SIG-M5 (cell line): ENCODE measurements around the gene PRR3.
"Not testable (repeated sequence)": the region's sequence is repeated elsewhere in the genome, so short reads cannot be mapped to it uniquely, and the experiment has no call there.

Experiments
- DNase-seq: peaks from one replicate; lab custom pipeline; 2025; lab: John Stamatoyannopoulos, UW

PRR3 gene, protein sequence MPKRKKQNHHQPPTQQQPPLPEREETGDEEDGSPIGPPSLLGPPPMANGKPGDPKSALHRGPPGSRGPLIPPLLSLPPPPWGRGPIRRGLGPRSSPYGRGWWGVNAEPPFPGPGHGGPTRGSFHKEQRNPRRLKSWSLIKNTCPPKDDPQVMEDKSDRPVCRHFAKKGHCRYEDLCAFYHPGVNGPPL

DNA sequence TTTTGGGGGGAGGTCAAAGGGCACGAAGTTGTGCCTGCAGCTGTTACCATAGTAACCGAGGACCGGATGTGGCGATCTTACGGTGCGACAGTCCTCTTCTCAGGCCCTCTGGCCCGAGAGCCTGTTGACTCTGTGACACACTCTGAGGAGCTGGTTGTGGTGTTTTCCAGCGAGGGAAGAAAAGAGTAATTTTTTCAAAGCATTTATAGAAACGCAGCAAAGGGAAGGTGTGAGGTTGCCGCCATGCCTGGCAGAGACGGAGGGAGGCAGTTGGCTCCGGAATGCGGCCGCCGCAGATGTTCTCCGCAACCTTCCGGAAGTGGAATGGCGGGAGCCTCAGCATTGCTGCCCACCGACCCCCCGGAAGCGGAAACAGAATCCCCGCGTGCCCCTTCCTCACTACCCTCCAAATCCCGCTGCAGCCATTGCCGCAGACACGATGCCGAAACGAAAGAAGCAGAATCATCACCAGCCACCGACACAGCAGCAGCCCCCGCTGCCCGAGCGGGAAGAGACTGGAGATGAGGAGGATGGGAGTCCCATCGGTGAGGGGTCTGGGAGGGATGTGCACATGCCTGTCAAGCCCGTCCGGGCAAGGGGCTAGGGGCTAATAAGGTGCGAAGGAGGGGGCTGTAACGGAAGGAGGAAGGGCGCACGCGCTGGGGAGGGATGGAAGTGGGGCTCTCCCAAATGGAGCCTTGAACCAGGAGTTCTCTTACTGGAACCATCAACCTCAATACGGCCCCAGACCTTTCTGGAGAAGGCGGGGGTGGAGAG, at the start of gene PRR3:
TSS of gene PRR3 (plus strand) at position 390 of the 777 bp plus-strand sequence. CDS start at position 440, 50 bp downstream.
- no peak for DNase-seq

DNA sequence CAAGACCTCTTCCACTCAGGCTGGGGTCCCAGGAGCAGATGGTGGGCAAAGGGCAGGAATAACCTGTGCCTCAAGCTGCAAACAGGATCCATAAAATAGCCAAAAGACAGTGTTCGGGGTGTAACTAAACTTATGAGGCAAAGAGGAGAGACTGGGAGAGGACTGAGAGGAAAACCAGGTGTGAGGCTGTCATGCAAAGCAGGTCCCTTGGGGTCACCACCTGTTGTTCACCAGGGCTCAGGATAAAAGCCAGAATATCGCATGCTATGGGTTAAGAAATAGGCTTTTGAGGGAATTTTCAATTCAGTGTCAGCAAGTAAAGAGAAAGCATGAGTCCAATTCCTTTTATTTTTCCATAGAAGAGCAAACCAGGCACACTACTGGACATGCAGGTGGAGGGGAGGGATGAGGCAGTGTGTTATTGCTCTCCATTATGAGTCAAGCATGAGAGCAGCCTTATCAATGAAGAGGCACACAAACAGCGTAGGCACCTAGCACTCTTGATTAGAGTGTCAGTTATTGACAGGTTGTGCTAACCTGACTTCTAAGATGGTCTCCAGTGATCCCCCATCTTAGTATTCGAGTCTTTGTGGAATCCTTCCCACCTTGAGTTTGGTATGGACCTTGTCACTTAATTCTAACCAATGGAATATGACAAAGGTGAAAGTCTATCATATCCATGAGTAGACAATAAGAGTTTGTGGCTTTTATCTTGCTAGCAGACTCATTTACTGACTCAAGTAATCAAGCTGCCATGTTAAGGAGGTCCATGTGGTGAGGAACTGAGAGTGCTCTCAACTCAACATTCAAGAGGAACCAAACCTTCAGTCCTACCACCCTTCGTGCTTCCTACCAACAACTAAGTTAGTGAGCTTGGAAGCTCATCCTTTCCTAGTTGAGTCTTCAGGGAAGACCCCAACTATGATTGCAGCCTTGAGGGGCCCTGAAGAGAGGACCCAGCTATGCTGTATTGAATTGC, 49.0 kb upstream of the PRR3 start:
- DNase-seq: no peak

DNA sequence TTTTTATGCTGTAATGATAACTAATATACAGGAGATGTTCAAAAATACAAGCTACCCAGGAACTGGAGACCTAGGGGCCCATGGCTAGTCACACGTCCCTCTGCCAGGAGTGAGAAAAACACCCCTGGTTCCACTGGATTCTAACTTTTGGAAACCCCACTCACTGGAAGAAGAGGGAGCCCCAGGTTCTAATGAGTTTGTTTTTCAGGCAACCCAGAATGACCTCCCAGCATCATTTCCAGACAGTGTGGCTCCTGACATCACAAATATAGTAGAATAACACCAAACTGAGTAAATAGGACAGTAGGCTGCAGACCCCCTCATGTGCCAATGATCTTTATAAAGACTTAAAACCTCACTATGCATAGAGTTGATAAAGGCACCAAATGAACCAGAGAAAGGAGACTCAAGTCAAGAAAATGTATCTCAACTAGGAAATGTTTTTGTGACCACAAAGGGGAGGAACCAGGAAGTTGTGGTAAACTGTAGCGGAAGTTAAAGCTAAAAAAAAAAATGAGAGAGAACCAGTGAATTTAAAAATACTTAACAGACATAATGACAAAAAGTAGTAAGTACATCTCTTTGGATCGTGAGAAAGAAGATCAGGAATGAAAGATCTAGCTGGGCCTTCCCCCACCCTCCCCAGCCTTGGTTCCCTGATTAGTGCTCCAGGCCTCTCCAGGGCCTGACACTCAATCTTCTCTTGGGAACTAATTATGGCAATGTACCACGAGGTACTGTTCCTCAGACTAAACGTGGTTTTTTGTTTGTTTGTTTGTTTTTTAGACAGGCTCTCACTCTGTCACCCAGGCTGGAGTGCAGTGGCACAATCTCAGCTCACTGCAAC, 48.0 kb upstream of the PRR3 start:
- DNase-seq: peak; percentile 45

DNA sequence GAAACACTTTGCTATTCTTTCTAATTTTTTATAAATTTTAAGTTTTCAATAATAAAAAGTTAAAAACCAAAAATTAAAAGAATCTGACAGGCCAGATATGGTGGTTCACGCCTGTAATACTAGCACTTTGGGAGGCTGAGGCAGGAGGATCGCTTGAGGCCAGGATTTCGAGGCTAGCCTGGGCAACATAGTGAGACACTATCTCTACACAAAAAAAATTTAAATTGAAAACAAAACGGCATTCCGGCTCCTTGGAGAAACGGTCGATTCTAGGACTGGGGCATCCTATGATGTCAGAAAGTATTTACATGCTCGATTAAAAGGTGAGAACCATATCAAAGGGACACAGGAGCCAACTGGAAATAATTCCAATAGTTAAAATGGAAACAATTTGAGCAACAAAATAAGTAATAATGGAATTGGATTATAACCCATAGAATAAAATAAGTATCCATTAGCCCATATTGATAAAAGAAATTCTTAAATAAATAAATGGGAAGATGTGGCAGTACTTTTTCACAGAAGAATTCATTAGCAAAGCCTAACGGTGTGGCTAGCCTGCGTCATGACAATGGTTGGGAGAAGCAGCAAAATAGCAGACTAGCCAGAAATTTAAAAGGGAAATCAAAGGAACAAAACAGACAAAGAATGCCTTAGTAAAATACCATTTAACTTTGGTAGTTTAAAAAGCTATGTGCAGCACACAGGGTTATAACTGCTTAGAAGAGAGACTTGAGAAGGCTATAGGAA, 46.5 kb upstream of the PRR3 start:
- DNase-seq: no peak

DNA sequence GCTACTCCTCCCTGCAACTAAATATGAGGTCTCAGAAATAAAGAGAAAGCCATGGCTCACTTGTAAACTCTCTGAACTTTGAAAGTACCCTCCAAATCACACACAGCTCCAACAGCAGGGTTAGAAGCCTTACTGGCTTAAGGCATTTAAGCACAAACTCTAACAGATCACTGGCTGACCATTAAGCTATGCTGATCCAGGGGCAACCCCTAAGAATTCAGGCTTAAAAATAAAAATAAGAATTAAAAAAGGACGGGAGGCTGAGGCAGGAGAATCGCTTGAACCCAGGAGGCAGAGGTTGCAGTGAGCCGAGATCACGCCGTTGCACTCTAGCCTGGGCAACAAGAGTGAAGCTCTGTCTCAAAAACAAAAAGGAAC, 45.9 kb upstream of the PRR3 start:
- DNase-seq: no peak

DNA sequence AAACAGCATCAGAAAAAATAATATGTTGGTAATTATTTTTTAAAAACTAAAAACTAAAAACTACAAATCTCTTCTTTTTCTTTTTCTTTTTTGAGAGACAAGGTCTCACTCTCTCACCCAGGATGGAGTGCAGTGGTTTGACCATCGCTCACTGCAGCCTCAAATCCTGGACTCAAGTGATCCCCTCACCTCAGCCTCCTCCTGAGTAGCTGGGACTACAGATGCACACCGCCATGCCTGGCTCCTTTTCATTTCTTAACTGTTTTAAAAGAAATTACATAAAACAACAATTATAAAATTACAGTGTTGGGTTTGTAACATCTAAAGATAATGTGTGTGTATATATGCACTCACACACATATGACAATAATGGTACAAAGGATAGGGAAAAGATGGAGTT, 43.6 kb upstream of the PRR3 start:
- no peak for DNase-seq

DNA sequence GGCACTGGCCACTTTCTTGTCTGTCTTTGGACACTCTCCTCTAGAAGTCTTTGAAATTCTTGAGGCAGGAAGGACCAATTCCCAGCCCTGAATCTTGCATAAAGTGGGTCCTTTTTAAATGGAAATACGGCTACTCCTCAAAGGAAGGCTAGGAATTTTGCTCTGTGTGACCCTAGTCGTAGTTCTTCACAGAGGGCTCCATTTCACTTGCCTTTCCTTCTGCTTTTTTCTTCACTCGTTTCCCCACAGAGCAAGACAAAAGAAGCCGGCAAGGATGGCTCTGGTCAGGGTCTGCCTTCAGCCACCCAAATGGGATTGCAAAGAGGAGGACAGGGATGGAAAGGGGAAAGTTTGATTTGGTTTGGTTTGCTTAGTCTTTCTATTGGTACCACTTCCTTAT, 42.0 kb upstream of the PRR3 start:
- no peak for DNase-seq

DNA sequence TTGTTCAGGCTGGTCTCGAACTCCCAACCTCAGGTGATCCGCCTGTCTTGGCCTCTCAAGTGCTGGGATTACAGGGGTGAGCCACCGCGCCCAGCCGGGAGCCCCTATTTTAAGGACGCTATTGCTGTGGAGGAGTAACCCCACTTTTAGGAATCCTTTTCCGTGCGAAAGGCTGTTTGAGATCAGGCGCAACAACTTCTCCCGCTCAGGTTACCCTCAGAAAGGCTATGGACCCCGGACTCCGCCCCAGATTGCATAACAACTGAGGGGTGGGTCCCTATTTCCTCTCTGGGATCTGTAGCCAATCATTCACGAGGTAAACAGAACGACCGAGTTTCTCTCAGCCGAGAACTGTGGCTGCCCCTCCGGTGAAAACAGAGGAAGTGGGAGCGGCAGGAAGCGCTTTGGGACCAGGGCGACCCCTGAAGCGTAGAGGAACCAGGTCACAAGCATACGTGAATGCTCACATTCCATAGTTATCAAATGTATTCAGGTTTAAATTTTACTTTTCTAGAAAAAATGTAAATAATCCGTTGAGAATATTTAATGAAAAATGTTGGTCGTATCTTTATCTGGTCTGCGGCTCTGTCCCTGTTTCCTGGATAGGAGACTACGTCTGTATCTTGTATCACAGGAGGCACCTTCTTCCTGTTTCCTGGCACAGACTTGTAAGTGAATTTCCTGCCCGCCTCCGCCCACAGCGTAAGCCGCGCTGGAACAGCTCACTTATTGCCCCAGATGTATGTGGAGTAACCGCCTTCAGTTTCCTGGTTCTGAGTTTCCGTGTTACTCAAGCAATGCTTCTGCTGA, 40.9 kb upstream of the PRR3 start:
- DNase-seq: peak; percentile 99

DNA sequence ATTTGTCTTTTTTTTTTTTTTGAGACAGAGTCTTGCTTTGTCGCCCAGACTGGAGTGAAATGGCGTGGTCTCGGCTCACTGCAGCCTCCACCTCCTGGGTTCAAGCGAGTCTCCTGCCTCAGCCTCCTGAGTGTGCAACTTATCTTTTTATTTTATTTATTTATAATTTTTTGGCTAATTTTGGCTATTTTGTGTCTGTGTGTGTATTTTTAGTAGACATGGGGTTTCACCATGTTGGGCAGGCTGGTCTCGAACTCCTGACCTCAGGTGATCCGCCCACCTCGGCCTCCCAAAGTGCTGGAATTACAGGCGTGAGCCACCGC, 40.4 kb upstream of the PRR3 start:
- DNase-seq: not testable (repeated sequence)

DNA sequence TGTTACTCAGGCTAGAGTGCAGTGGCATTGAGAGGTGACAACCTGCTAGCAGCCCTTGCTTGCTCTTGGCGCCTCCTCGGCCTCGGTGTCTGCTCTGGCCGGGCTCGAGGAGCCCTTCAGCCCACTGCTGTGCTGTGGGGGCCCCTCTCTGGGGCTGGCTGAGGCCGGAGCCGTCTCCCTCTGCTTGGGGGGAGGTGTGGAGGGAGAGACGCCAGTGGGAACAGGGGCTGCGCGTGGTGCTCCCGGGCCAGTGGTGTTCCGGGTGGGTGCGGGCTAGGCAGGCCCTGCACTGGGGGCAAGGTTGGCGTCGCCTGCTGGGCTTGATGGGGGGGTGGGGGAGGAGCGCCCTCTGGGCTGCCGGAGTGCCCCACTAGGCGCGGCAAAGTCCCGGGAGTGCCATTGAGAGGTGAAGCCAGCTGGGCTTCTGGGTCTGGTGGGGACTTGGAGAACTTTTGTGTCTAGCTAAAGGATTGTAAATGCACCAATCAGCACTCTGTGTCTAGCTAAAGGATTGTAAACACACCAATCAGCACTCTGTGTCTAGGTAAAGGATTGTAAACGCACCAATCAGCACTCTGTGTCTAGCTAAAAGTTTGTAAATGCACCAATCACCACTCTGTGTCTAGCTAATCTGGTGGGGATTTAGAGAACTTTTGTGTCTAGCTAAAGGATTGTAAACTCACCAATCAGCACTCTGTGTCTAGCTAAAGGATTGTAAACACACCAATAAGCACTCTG, 39.2 kb upstream of the PRR3 start:
- not testable (repeated sequence) for DNase-seq

DNA sequence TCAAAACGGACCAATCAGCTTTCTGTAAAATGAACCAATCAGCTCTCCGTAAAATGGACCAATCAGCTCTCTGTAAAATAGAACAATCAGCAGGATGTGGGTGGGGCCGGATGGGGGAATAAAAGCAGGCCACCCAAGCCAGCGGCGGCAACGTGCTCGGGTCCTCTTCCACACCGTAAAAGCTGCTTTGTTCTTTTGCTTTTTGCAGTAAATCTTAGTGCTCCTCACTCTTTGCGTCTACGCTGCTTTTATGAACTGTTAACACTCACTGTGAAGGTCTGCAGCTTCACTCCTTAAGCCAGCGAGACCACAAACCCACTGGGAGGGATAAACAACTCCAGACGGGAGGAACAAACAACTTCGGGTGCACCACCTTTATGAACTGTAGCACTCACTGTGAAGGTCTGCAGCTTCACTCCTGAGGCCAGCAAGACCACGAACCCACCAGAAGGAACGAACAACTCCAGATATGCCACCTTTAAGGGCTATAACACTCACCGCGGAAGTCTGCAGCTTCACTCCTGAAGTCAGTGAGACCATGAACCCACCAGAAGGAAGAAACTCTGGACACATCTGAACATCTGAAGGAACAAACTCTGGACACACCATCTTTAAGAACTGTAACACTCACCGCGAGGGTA, 38.5 kb upstream of the PRR3 start:
- not testable (repeated sequence) for DNase-seq

DNA sequence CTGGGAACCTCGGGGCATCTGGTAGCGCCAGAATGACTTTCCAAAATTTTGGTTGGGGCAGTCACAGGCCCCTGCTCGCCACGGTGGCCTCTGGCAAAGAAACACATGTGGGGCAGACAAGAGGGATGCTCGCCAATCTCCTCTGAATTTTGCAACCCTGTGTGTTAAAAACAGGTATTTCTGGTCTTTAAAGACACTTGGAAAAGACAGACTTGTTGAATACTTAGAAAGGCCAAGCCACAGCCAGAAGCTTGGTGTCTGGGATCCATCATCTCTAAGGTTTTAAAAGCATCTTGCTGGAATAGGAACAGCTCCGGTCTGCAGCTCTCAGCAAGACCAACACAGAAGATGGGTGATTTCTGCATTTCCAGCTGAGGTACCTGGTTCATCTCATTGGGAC, 36.6 kb upstream of the PRR3 start:
- DNase-seq: no peak

DNA sequence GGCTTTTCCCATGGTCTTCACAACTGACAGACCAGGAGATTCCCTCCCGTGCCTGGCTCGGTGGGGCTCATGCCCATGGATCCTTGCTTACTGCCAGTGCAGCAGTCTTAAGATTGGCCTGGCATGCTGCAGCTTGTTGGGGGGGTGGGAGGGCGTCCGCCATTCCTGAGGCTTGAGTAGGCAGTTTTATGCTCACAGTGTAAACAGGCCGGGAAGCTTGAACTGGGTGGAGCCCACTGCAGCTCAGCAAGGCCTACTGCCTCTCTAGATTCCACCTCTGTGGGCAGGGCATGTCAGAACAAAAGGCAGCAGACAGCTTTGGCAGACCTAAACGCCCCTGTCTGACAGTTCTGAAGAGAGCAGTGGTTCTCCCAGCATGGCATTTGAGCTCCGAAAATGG, 36.0 kb upstream of the PRR3 start:
- not testable (repeated sequence) for DNase-seq

DNA sequence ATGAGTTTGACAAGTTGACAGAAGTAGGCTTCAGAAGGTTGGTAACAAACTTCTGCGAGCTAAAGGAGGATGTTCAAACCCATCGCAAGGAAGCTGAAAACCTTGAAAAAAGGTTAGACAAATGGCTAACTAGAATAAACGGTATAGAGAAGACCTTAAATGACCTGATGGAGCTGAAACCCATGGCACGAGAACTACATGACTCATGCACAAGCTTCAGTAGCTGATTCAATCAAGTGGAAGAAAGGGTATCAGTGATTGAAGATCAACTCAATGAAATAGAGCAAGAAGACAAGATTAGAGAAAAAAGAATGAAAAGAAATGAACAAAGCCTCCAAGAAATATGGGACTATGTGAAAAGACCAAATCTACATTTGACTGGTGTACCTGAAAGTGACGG, 35.1 kb upstream of the PRR3 start:
- not testable (repeated sequence) for DNase-seq

DNA sequence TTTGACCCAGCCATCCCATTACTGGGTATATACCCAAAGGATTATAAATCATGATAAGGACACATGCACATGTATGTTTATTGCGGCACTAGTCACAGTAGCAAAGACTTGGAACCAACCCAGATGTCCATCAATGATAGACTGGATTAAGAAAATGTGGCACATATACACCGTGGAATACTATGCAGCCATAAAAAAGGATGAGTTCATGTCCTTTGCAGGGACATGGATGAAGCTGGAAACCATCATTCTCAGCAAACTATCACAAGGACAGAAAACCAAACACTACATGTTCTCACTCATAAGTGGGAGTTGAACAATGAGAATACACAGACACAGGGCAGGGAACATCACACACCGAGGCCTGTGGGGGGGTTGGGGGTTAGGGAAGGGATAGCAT, 30.7 kb upstream of the PRR3 start:
- DNase-seq: not testable (repeated sequence)

DNA sequence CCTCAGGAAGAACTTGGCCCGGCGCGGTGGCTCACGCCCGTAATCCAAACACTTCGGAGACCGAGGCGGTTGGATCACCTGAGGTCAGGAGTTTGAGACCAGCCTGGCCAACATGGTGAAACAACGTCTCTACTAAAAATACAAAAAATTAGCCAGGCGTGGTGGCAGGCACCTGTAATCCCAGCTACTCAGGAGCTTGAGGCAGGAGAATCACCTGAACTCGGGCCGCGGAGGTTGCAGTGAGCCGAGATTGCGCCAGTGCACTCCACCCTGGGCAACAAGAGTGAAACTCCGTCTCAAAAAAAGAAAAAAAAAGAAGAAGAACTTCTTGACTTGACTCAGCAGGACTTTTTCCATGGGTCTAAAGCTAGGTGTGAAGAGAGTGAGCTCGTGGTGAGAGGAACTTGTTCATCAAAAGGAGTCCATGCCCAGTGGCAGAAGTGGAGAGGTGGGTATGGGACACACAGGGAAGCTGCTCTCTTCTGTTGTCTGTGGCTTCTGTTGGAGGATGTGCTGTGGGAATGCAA, 27.7 kb upstream of the PRR3 start:
- not testable (repeated sequence) for DNase-seq

DNA sequence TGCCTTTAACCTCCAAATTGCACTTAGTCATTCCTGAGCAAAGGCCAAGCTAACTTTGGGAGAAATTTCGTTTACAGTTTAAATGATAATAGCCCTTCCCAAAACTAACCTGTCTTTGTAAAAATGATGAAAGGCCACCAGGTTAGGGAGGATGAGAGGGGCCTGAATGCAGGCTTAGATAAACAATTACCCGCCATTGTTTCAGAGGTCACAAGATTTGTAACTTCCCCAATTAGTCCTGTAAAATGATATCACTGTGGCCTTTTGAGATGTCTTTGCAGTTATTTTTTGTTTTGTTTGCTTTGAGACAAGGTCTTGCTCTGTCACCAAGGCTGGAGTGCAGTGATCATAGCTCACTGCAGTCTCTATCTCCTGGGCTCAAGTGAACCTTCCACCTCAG, 27.1 kb upstream of the PRR3 start:
- no peak for DNase-seq

DNA sequence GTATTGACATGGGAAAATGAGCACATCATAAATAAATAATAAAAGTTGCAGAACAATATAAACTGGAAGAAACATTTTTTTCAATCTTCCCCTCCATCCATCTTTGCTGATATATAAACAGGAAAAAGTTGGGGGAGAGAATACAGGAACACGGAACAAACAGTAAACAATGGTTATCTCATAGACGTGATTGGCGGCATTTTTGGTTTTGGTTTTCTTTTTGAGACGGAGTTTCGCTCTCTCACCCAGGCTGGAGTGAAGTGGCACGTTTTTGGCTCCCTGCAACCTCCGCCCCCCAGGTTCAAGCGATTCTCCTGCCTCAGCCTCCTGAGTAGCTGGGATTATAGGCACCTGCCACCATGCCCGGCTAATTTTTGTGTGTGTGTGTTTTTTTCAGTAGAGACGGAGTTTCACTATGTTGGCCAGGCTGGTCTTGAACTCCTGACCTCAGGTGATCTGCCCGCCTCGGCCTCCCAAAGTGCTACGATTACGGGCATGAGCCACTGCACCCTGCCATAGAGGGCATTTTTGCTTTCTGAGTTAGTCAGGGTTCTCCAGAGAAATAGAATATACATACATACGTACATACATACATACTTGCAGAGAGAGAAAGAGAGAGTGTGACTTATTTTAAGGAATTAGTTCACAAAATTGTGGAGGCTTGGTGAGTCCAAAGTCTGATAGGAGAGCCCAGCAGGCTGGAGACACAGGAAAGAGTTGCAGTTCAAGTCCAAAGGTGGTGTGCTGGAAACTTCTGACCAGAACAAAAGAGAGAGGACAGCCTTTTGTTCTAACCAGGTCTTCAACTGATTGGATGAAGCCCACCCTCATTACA, 23.4 kb upstream of the PRR3 start:
- DNase-seq: no peak
